Hippocampal formation (tissue), 2 donors: ENCODE measurements around the gene RAB6C.
"Not testable (repeated sequence)": the region's sequence is repeated elsewhere in the genome, so short reads cannot be mapped to it uniquely, and the experiment has no call there.

Experiments
- DNase-seq, 2 donors: peaks; one replicate each; lab custom pipeline; 2025; lab: John Stamatoyannopoulos, UW

Gene RAB6C

DNA sequence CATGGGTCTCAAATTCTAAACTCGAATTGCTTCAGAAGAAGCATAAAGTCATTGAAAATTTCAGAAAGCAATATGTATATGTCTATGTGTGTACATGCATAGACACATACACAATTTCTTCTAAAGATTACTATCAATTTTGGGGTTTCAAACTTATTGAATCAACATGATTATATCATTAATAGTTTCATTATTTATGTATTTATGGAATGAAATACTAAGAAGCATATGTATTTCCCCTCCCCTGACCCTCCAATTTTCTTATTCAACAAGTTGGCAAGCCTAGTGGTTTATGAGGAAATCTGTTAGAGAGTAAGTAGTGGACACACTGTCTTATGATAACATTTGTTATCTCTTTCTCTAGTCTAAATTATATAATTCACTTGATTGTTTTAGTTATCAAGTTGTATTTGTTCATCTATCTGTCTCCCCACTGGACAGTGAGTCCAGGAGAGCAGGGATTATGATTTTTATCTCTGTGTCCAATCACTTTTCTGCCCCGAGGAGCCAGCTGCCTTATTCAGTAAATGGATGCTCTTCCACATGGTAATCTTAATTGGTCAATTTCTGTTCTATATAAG, 17.3 kb downstream of the RAB6C start:
- DNase-seq, result not testable (repeated sequence)

DNA sequence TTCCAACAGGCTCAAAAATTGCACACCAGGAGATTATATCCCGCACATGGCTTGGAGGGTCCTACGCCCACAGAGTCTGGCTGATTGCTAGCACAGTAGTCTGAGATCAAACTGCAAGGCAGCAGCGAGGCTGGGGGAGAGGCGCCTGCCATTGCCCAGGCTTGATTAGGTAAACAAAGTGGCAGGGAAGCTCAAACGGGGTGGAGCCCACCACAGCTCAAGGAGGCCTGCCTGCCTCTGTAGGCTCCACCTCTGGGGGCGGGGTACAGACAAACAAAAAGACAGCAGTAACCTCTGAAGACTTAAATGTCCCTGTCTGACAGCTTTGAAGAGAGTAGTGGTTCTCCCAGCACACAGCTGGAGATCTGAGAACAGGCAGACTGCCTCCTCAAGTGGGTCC, 19.3 kb downstream of the RAB6C start:
- not testable (repeated sequence) for DNase-seq

DNA sequence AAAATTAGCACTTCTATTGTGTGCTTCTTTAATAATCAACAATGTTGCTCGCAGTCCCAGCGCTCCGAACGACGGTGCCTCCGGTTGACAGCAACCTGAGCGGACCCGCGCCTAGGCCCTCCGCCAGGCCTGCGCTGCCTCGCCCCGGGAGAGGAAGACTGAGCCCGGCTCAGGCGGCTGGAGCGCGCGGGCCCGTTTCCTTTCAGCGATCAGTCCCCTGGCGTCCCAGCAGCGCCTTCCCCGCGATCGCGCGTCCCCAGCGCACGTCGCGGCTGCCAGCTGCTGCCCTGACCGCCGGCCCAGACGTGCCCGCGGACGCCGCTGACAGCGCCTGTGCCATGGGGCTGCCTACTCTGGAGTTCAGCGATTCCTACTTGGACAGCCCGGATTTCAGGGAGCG, 26.4 kb downstream of the RAB6C start:
- not testable (repeated sequence) for DNase-seq

DNA sequence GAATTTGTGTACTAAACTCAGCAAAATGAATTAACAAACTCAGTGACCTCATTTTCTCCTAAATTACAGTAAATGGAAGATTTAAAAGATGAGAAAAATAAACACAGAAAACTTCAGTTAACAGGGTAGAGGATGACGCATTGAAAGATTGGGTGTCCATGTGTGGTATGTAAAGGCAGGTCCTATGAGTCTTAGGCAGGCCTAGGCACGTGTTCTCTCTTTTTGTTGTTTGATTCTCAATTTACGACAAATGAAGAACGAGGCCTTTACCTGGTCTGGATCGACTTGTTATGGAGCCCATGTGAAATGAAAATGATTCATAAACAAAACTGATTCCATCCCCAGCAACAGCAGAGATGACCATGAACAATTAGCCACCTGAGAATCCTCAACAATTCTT, 37.2 kb downstream of the RAB6C start:
- not testable (repeated sequence) for DNase-seq

DNA sequence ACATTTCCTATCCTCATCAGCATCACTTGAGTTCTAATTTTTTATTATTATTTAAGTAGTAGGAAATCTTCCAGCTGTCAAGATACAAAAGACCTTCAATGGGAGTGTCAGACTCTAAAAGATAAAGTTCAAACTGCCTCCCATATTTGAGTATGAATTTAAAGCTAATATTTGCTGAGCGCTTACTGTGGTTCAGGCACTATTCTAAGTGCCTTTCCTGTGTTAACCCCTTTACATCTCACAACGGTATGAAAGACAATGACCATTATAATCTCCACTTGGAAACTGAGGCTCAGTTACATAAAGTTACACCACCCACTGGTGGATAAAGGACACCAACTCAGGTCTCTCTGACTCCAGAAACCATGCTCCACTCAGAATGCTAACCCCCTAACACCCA, 39.9 kb downstream of the RAB6C start:
- DNase-seq, result no peak

DNA sequence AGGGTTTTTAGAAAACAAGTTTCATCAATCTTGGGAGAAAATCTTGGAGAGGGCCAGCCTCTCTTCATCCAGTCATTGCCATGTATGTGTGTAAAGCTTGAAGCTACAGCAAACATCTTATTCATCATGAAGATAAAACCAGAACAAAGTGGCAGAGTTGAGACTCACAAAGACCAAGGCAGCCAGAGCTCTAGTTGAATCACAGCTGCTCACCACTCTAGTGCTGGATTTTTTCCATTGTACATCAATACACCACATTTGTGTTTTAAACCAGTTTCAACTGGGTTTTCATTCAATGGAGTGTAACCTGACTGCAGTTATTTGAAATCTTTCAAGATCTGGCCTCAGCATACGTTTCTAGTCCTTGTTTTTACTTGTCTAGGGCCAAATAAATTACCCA, 40.6 kb downstream of the RAB6C start:
- DNase-seq, result not testable (repeated sequence)

DNA sequence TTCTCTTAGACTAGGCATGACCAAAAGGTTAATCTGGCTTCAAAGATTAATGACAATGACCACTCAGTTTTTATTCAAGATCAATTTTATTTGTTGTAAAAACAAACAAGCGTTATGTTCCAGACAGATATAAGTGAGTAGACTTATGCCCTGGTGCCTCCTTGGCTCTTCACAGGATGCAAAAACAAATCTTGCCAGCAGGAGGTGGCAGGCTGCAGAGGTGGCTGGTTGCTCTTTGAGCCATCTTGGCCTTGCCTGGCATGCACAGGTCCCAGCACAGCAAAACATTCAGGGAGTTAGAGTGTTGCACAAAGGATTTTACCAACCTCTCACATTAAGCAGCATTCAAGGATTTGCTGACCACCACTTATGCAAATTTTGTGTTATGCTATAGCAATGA, 46.5 kb downstream of the RAB6C start:
- not testable (repeated sequence) for DNase-seq
